SK-N-SH (cell line): Measurements from ENCODE around the gene GNAS-AS1. TPM values are rescaled to one million over a fixed set of nuclear protein-coding genes. Genes with fewer than 3 reads are reported as not detected.

Source experiments
- CTCF ChIA-PET: fragments of 300-600, 350-600 bp; formaldehyde crosslinking; extraction: SDS; loops from one replicate; lab custom pipeline; 2021; lab: Yijun Ruan, JAX
- POLR2A ChIA-PET: fragments of 350-600 bp; sonication (Branson Sonifier 250); formaldehyde crosslinking; extraction: SDS; loops from one replicate; lab custom pipeline; 2020; ENCODE audit warnings: antibody characterized with exemption, inconsistent platforms; lab: Yijun Ruan, JAX
- DNase-seq: peaks from one replicate; pipeline ENCODE4 v3.0.0; 2012
- H2AFZ ChIP-seq: fragments of 200-600 bp; sonication (generic); 2 replicates; pipeline ENCODE4 v1.8.1; 2016; ENCODE audit warnings: antibody characterized with exemption, mild to moderate bottlenecking, low read depth
- H3F3A ChIP-seq: fragments of 200-600 bp; sonication (generic); replicated peaks from 2 replicates; pipeline ENCODE3; 2016; ENCODE audit warnings: antibody characterized with exemption, mild to moderate bottlenecking; ENCODE audit not compliant: insufficient read depth
- H3K27ac ChIP-seq, 2 experiments: fragments of 200-500 bp in 1 of 2; fragments of 200-600 bp in 1 of 2; sonication (Bioruptor generic) in 1 of 2; sonication (generic), shearing (Covaris generic) in 1 of 2; 2 replicates each; pipeline versions ENCODE4 v1.5.1 to v1.6.1; 2014 to 2016; ENCODE audit warnings: low read depth in 2 of 2, inconsistent platforms in 1 of 2, low read length in 1 of 2, mild to moderate bottlenecking in 1 of 2, mixed read lengths in 1 of 2
- H3K27me3 ChIP-seq: fragments of 200-600 bp; sonication (generic), shearing (Covaris generic); 2 replicates; pipeline ENCODE4 v1.6.1; 2016; ENCODE audit warnings: mixed run types; ENCODE audit not compliant: insufficient read depth
- H3K36me3 ChIP-seq, 2 experiments: fragments of 200-500 bp in 1 of 2; fragments of 200-600 bp in 1 of 2; sonication (Bioruptor generic) in 1 of 2; sonication (generic) in 1 of 2; replicated peaks in 1 of 2; 2 replicates each; pipeline versions ENCODE3 to v1.5.1; 2014 to 2016; ENCODE audit warnings: low read length in 1 of 2, mild to moderate bottlenecking in 1 of 2; ENCODE audit not compliant: insufficient read depth in 2 of 2, control insufficient read depth in 1 of 2
- H3K4me1 ChIP-seq, 2 experiments: fragments of 200-500 bp in 1 of 2; fragments of 200-600 bp in 1 of 2; sonication (Bioruptor generic) in 1 of 2; sonication (generic), shearing (Covaris generic) in 1 of 2; 2 replicates each; pipeline versions ENCODE4 v1.5.1 to v1.6.1; 2014 to 2016; ENCODE audit warnings: low read depth in 1 of 2, low read length in 1 of 2, mixed run types in 1 of 2; ENCODE audit not compliant: insufficient read depth in 2 of 2, control insufficient read depth in 1 of 2
- H3K4me2 ChIP-seq: fragments of 200-600 bp; sonication (generic), shearing (Covaris generic); 2 replicates; pipeline ENCODE4 v1.6.1; 2017; ENCODE audit warnings: mixed run types
- H3K4me3 ChIP-seq, 2 experiments: fragments of 200-500 bp in 1 of 2; fragments of 200-600 bp in 1 of 2; sonication (Bioruptor generic) in 1 of 2; sonication (generic), shearing (Covaris generic) in 1 of 2; 2 replicates each; pipeline versions ENCODE4 v1.5.1 to v1.8.1; 2014 to 2016; ENCODE audit warnings: low read depth in 2 of 2, inconsistent platforms in 1 of 2, low read length in 1 of 2, mild to moderate bottlenecking in 1 of 2, mixed read lengths in 1 of 2, moderate library complexity in 1 of 2
- H3K79me2 ChIP-seq: fragments of 200-600 bp; sonication (generic); 2 replicates; pipeline ENCODE4 v1.8.1; 2017; ENCODE audit warnings: mild to moderate bottlenecking; ENCODE audit not compliant: insufficient read depth
- H3K9ac ChIP-seq: fragments of 200-600 bp; sonication (generic); 2 replicates; pipeline ENCODE4 v1.6.1; 2017; ENCODE audit warnings: mixed run types
- H3K9me2 ChIP-seq: fragments of 200-600 bp; sonication (generic); 2 replicates; pipeline ENCODE4 v1.6.1; 2017; ENCODE audit warnings: mixed run types
- H3K9me3 ChIP-seq: fragments of 200-600 bp; sonication (generic); 2 replicates; pipeline ENCODE4 v1.6.1; 2017; ENCODE audit warnings: mixed run types, mild to moderate bottlenecking, moderate library complexity
- H4K20me1 ChIP-seq: fragments of 200-600 bp; sonication (generic); 2 replicates; pipeline ENCODE4 v1.6.1; 2017; ENCODE audit warnings: mild to moderate bottlenecking, mixed run types; ENCODE audit not compliant: insufficient read depth
- CHD2 ChIP-seq: fragments of 150-350 bp; IDR thresholded peaks from 2 replicates; pipeline ENCODE4 v1.6.1; 2018; ENCODE audit warnings: low read length; ENCODE audit not compliant: partially characterized antibody
- CTCF ChIP-seq: fragments of 200-600 bp; sonication (generic); IDR thresholded peaks from 2 replicates; pipeline ENCODE4 v1.6.1; 2017; ENCODE audit warnings: antibody characterized with exemption, mild to moderate bottlenecking, moderate library complexity
- EZH2phosphoT487 ChIP-seq: fragments of 200-600 bp; sonication (generic); IDR thresholded peaks from 2 replicates; pipeline ENCODE4 v1.6.1; 2017; ENCODE audit warnings: low read depth, mixed run types, mild to moderate bottlenecking, antibody characterized with exemption, moderate library complexity, borderline replicate concordance
- FOXM1 ChIP-seq: IDR thresholded peaks from 2 replicates; pipeline ENCODE4 v1.4.0; 2012; ENCODE audit warnings: low read depth, mild to moderate bottlenecking
- MAX ChIP-seq: IDR thresholded peaks from 2 replicates; pipeline ENCODE4 v1.4.0; 2012; ENCODE audit warnings: low read depth
- MXI1 ChIP-seq: IDR thresholded peaks from 2 replicates; pipeline ENCODE4 v1.6.1; 2012; ENCODE audit warnings: mild to moderate bottlenecking, low read depth, low read length, improper control_type of control experiment
- NRF1 ChIP-seq: IDR thresholded peaks from 2 replicates; pipeline ENCODE4 v1.6.1; 2012; ENCODE audit warnings: low read depth, mild to moderate bottlenecking, low read length
- POLR2AphosphoS5 ChIP-seq: IDR thresholded peaks from 2 replicates; pipeline ENCODE4 v1.6.1; 2012; ENCODE audit warnings: low read depth, low read length
- RCOR1 ChIP-seq: fragments of 150-350 bp; IDR thresholded peaks from 2 replicates; pipeline ENCODE4 v1.6.1; 2017; ENCODE audit warnings: antibody characterized with exemption, low read length
- RXRA ChIP-seq: IDR thresholded peaks from 2 replicates; pipeline ENCODE4 v1.4.0; 2012; ENCODE audit warnings: low read depth, mild to moderate bottlenecking, borderline replicate concordance
- SIN3A ChIP-seq: IDR thresholded peaks from 2 replicates; pipeline ENCODE4 v1.6.1; 2012; ENCODE audit warnings: low read depth, mild to moderate bottlenecking, low read length, moderate library complexity, borderline replicate concordance
- USF2 ChIP-seq: fragments of 150-350 bp; IDR thresholded peaks from 2 replicates; pipeline ENCODE4 v1.6.1; 2017; ENCODE audit warnings: antibody characterized with exemption, low read length, low read depth, borderline replicate concordance
- WGBS: methylation state at CpG from one replicate; pipeline ENCODE4 v1.1.6; 2017; ENCODE audit warnings: low lambda C conversion rate; 5-methylcytosine and 5-hydroxymethylcytosine counted together
- polyA plus RNA-seq, 3 experiments: library from polyadenylated mRNA; depleted of rRNA; stranded (reverse); fragments of >200 nt; gene quantifications; 2 replicates each; pipeline ENCODE4 v1.2.3, GENCODE V29; 2012
- TF ChIP-seq, protein P1 (sequence below): fragments of 150-350 bp; IDR thresholded peaks from 2 replicates; pipeline ENCODE4 v1.6.1; 2016; ENCODE audit warnings: mild to moderate bottlenecking, low read depth, low read length
- TF ChIP-seq, protein P2 (sequence below): IDR thresholded peaks from 2 replicates; pipeline ENCODE4 v1.4.0; 2012; ENCODE audit warnings: low read depth, borderline replicate concordance
- TF ChIP-seq, protein P3 (sequence below): IDR thresholded peaks from 2 replicates; pipeline ENCODE4; 2012
- TF ChIP-seq, protein P4 (sequence below): IDR thresholded peaks from 2 replicates; pipeline ENCODE4 v1.4.0; 2012; ENCODE audit warnings: low read depth, borderline replicate concordance

GNAS-AS1 gene
- polyA plus RNA-seq, 1 of the 3 experiments (the other 2 are of a cell fraction), result 1.5 TPM

DNA sequence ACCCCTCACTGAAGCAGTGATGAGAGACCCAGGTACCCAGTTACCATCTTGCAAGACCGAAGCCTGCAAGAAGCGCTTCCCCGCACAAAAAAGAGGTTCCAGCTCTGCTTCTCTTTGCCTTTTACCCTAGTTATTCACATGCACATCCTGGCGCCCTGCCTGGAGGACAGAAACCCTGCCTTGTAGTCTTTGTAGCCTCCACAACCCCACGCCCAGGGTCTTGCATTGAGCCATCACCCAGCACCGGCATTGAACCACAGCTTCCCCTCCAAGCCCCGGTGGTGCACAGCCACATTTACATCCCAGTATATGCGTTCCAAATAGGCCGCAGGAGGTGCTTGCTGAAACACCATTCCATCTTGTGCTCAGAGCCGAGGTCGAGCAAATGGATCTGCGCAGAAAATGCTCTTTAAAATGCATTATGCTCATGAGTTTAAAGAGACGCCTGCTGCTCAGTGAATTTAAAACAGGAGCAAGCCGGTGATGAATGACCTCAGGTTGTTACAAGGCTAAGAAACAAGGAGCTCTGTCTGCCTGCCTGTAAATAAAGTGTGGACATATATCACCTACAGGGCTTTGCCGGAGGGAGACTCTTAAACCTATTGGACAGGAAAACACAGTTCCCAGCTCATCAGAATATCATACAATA, 61.7 kb downstream of the GNAS-AS1 start:
- no peak overlapping the region for H3K4me2 ChIP-seq
- H3K9me2 ChIP-seq, result no peaks in the 10 kb centered on the region
- H3K27ac ChIP-seq, result no peak overlapping the region
- no peak overlapping the region for H3K9ac ChIP-seq
- no peak overlapping the region for H2AFZ ChIP-seq
- no peaks in the 10 kb centered on the region for H3K79me2 ChIP-seq
- DNase-seq, result no peak
- 60% methylated on average over 15 of the region's 15 CpGs for WGBS
- H3K4me1 ChIP-seq, result no peaks in the 10 kb centered on the region
- H4K20me1 ChIP-seq, result no peaks in the 10 kb centered on the region
- no peaks in the 10 kb centered on the region for H3K9me3 ChIP-seq
- no peak for TF ChIP-seq CHD2
- TF ChIP-seq MXI1, result no peak
- TF ChIP-seq CTCF, result no peak
- TF ChIP-seq, protein P1, sequence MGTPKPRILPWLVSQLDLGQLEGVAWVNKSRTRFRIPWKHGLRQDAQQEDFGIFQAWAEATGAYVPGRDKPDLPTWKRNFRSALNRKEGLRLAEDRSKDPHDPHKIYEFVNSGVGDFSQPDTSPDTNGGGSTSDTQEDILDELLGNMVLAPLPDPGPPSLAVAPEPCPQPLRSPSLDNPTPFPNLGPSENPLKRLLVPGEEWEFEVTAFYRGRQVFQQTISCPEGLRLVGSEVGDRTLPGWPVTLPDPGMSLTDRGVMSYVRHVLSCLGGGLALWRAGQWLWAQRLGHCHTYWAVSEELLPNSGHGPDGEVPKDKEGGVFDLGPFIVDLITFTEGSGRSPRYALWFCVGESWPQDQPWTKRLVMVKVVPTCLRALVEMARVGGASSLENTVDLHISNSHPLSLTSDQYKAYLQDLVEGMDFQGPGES, result no peak
- no peak for TF ChIP-seq POLR2AphosphoS5
- TF ChIP-seq SIN3A, result no peak
- no peak for TF ChIP-seq EZH2phosphoT487
- TF ChIP-seq, protein P2, sequence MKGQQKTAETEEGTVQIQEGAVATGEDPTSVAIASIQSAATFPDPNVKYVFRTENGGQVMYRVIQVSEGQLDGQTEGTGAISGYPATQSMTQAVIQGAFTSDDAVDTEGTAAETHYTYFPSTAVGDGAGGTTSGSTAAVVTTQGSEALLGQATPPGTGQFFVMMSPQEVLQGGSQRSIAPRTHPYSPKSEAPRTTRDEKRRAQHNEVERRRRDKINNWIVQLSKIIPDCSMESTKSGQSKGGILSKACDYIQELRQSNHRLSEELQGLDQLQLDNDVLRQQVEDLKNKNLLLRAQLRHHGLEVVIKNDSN, result no peak
- no peak for TF ChIP-seq USF2
- TF ChIP-seq RXRA, result no peak
- TF ChIP-seq, protein P3, sequence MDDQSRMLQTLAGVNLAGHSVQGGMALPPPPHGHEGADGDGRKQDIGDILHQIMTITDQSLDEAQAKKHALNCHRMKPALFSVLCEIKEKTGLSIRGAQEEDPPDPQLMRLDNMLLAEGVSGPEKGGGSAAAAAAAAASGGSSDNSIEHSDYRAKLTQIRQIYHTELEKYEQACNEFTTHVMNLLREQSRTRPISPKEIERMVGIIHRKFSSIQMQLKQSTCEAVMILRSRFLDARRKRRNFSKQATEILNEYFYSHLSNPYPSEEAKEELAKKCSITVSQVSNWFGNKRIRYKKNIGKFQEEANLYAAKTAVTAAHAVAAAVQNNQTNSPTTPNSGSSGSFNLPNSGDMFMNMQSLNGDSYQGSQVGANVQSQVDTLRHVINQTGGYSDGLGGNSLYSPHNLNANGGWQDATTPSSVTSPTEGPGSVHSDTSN, result no peak
- no peak for TF ChIP-seq MAX
- TF ChIP-seq RCOR1, result no peak
- no peak for TF ChIP-seq NRF1
- TF ChIP-seq, protein P4, sequence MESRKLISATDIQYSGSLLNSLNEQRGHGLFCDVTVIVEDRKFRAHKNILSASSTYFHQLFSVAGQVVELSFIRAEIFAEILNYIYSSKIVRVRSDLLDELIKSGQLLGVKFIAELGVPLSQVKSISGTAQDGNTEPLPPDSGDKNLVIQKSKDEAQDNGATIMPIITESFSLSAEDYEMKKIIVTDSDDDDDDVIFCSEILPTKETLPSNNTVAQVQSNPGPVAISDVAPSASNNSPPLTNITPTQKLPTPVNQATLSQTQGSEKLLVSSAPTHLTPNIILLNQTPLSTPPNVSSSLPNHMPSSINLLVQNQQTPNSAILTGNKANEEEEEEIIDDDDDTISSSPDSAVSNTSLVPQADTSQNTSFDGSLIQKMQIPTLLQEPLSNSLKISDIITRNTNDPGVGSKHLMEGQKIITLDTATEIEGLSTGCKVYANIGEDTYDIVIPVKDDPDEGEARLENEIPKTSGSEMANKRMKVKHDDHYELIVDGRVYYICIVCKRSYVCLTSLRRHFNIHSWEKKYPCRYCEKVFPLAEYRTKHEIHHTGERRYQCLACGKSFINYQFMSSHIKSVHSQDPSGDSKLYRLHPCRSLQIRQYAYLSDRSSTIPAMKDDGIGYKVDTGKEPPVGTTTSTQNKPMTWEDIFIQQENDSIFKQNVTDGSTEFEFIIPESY, result no peak
- no peak for TF ChIP-seq FOXM1
- no peaks in the 10 kb centered on the region for H3F3A ChIP-seq
- ChIA-PET POLR2A (no interaction called here), CTCF (interaction anchor here (0.6 to 1.0 kb wide), 2 partner anchors 13 kb away, joined by 3 to 4 read pairs; no protein-coding TSS in a partner anchor)
- H3K4me3 ChIP-seq, result no peak overlapping the region
- no peaks in the 10 kb centered on the region for H3K36me3 ChIP-seq
- H3K27me3 ChIP-seq, result peaks cover 13% of the 10 kb centered on the region
